HEK293 (cell line): Measurements from ENCODE around the gene TMEM123.

Experiments used
- CTCF ChIA-PET: fragments of 350-600 bp; formaldehyde crosslinking; extraction: SDS; loops from one replicate; lab custom pipeline; 2021; ENCODE audit warnings: antibody characterized with exemption; lab: Yijun Ruan, JAX
- POLR2A ChIA-PET: fragments of 300-600 bp; formaldehyde crosslinking; extraction: SDS; loops from one replicate; lab custom pipeline; 2020; ENCODE audit warnings: antibody characterized with exemption, inconsistent platforms; lab: Yijun Ruan, JAX
- H3K27ac ChIP-seq: fragments of 200-500 bp; sonication (Bioruptor generic); 2 replicates; pipeline ENCODE4 v1.5.1; 2014; ENCODE audit warnings: low read depth, low read length, control low read depth, inconsistent platforms; ENCODE audit errors: extremely low read depth
- H3K36me3 ChIP-seq, 2 experiments: fragments of 200-500 bp in 1 of 2; sonication (Bioruptor generic) in 1 of 2; 1 replicate in 1 of 2; 2 replicates in 1 of 2; pipeline ENCODE4 v1.5.1; 2014 to 2017; ENCODE audit warnings: inconsistent platforms in 2 of 2, low read length in 2 of 2; ENCODE audit not compliant: control insufficient read depth in 2 of 2, insufficient read depth in 1 of 2
- H3K4me1 ChIP-seq: fragments of 200-500 bp; sonication (Bioruptor generic); 2 replicates; pipeline ENCODE4 v1.5.1; 2014; ENCODE audit warnings: mild to moderate bottlenecking, low read length, inconsistent platforms; ENCODE audit not compliant: control insufficient read depth, insufficient read depth
- H3K4me3 ChIP-seq: 2 replicates; pipeline ENCODE4 v1.5.1; 2011; ENCODE audit warnings: low read depth, mild to moderate bottlenecking, control low read depth, low read length, moderate library complexity
- H3K9me3 ChIP-seq: fragments of 200-500 bp; sonication (Bioruptor generic); 2 replicates; pipeline ENCODE4 v1.5.1; 2014; ENCODE audit warnings: low read depth, low read length, inconsistent platforms; ENCODE audit not compliant: control insufficient read depth, insufficient read depth
- SCRT2 ChIP-seq: fragments of 450-650 bp; formaldehyde crosslinking; IDR thresholded peaks from 2 replicates; pipeline ENCODE4 v1.5.1; 2016; ENCODE audit warnings: missing biosample characterization, missing genetic modification characterization
- TF ChIP-seq, protein P1 (sequence below): fragments of 450-650 bp; formaldehyde crosslinking; IDR thresholded peaks from 2 replicates; pipeline ENCODE4 v1.5.1; 2016; ENCODE audit warnings: missing biosample characterization, missing genetic modification characterization, low read depth

The TMEM123 gene

DNA sequence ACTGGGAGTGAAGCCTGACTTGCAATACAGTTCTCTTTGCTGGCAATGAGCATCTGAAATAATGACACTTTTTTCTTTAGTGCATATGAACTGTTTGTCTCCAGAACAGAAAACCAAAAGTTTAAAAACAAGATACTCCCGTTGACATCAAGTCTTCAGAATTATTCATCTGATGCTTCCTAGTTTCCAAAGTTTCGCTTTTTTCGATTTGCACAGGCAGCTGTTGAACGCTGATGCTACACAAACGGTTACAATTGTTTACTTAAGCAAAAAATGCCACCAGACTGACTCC is 106.2 kb downstream of the TMEM123 start:
- TF ChIP-seq, protein P1, sequence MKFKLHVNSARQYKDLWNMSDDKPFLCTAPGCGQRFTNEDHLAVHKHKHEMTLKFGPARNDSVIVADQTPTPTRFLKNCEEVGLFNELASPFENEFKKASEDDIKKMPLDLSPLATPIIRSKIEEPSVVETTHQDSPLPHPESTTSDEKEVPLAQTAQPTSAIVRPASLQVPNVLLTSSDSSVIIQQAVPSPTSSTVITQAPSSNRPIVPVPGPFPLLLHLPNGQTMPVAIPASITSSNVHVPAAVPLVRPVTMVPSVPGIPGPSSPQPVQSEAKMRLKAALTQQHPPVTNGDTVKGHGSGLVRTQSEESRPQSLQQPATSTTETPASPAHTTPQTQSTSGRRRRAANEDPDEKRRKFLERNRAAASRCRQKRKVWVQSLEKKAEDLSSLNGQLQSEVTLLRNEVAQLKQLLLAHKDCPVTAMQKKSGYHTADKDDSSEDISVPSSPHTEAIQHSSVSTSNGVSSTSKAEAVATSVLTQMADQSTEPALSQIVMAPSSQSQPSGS (tag by site-specific recombination): no peak
- TF ChIP-seq SCRT2 (tag by site-specific recombination): peak; percentile 41; the same call in 1 of the 2 replicates
- peaks cover 0 to 20% of the 10 kb centered on the region in 2 experiments; a peak in 2 of 3 replicates for H3K36me3 ChIP-seq
- peak overlapping the region; percentile 82 for H3K27ac ChIP-seq
- H3K4me1 ChIP-seq: no peaks in the 10 kb centered on the region
- H3K4me3 ChIP-seq: peak overlapping the region; percentile 88
- CTCF ChIA-PET: interaction anchor here (0.7 kb wide), 1 partner anchor 204 kb away, joined by 5 read pairs; no protein-coding TSS in a partner anchor
- POLR2A ChIA-PET: no interaction called here
- no peaks in the 10 kb centered on the region for H3K9me3 ChIP-seq
